Measurements from ENCODE around the gene DENND5B.
"Not testable (repeated sequence)": the region's sequence is repeated elsewhere in the genome, so short reads cannot be mapped to it uniquely, and the experiment has no call there.

DENND5B gene

DNA sequence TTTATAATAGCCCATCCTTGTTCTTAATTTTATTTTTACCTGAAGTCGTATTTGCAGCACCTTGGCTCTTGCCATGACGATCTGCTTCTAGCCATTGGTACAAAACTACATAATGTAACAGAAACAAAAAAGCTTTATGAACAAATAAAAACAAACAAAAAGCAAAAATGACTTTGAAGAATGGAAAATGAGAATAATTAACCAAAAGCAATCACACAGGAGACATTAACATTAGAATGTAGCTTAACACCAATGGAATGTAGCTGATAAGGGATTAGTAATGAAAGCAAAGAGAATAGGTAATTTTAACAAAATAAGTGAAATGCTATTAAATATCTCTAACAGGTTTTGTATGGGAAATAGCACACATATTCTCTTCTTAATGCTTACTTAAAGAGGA is 91.4 kb downstream of the DENND5B start:
- DNase-seq = no peak

DNA sequence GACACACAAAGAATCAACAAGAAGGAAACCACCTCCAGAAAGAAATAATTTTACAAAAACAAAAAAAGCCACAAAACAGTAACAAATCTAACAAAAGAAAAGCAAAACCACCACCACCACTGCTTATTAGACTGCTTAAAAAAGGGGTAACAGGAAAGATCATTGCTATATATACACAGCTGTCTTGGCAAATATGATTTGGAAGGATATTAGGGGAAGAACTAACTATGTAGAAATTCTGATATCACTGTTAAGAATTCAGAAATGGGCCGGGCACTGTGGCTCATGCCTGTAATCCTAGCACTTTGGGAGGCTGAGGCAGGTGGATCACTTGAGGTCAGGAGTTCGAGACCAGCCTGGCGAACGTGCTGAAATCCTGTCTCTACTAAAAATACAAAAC is 92.5 kb downstream of the DENND5B start:
- DNase-seq = no peak

DNA sequence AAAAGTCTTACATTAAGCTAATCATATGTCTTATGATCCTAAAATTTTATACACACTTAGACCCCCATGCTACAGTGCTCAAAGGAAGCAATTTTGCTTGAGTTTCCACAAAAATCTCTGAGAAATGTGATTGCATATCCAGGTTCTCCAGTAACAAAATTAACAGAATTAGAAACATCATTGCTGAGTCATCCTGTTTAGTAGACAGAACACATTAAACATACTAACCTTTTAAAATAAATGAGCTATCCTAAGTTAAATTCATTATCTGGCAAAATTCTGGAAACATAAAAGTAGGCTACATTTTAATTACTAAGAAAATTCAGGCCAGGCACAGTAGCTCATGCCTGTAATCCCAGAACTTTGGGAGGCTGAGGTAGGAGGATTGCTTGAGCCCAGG is 94.7 kb downstream of the DENND5B start:
- no peak for DNase-seq

DNA sequence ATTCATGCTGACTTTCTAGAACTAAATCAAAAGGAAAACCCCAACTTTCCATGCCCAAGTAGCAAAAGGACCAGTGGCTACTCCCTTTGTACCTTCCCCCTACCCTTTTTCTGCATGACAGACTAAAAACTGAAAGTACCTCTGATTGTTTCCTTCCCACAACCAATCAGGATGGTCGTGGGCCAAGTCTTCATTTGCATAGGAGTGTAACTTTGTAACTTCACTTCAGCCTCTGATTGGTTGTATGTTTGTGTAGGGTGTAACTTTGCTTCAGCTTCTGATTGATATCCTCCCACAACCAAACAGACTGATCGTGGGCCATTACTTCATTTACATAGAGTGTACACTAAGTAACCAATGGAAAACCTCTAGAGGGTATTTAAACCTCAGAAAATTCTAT is 96.5 kb downstream of the DENND5B start:
- no peak for DNase-seq

DNA sequence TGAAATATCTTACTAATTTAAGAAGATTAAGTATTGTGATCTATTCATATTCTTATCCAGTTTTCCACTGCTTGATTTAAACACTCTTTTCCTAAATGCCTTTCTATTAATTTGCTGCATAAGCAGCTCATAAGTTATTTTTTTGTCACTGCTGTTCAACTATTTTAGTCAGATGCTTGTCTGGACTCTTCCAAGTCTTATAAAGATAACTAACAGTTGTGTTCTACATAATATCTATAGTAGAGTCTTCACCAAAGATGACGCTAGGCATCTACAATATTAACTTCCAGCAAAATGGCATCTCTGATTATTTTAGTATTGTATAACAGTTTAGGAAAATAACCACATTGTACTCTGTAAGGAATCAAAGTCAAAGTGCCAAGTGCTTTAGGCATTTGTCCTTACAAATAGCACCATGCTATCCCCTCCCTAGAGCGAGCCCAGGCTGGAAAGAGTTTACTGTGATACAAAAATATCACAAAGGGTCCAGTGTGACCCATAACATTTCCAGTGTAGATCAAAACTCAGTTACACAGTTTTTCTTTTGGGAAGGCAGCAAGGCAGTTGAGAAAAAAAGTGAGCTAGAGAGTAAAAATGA is 98.2 kb downstream of the DENND5B start:
- no peak for DNase-seq

DNA sequence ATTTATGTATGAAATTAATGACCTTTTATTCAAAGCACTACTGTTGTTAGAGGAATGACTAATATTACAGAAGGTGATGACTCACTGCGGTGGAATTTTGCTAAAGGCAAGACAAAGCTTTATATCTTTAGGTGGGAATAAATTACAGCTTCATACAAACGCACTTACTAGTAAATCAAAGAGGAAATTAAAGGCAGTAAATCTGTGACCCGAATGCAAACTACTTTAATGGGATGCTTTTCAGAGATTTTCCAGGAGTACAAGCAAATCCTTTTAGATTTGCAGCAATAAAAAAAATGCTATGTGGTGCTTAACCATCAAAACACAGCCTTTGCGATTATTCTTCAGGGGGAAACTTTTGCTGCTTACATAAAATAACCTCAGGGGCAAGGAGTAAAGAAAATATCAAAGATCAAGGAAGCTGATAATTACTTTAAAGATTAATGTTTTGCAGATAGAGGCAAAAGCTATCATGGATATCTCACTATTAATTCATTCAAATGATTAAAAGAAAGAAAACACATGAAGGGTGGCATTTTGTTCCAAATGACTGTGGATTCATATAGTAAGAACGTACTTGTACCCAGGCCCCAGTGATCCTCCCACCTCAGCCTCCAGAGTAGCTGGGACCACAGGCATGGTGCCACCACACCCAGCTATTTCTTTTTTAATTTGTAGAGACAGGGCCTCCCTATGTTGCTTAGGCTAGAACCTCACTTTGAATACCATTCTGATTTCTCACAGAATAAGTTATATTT is 98.9 kb downstream of the DENND5B start:
- DNase-seq = no peak

DNA sequence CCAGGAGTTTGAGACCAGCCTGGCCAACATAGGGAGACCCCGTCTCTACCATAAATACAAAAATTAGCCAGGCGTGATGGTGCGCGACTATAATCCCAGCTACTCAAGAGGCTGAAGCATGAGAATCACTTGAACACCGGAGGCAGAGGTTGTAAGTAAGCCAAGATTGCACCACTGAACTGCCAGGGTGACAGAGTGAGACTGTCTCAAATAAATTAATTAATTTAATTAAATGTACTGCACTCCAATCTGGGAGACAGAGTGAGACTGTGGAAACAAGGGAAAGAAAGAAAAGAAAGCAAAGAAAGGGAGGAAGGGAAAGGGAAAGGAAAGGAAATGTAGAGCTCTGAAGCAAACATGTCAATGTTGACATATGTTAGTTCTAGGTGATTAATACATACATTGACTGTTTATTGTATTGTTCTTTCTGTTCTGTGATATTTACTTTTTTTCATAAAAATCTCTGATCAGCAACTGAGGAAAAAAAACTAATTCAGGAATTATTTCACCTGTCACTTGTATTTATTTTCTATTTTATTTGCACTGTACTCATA is 99.6 kb downstream of the DENND5B start:
- no peak for DNase-seq

DNA sequence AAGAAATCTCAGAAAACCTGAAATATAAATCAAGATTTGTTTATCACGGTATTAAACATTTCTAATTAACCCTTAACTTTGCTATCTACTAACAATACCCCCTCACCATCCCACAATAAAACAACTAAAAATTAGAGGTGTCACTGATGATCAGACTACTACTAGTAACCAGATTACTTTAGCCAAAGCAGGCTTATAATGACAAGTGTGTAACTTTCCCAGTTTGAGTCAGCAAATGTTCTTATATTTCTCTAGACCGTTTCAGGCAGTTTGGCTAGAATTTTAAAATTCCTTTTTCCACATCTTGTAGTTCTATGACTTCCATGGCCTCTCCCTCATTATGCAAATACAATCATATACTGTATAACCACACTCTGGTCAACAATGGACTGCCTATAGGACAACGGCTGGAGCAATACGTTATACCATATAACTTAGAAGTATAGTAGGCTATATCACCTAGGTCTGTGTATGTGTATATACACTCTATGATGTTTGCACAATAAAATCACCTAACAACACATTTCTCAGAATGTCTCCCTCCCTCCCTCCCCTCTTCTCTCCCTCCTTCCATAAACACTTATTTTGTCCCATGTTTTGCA is 102.1 kb downstream of the DENND5B start:
- no peak for DNase-seq

DNA sequence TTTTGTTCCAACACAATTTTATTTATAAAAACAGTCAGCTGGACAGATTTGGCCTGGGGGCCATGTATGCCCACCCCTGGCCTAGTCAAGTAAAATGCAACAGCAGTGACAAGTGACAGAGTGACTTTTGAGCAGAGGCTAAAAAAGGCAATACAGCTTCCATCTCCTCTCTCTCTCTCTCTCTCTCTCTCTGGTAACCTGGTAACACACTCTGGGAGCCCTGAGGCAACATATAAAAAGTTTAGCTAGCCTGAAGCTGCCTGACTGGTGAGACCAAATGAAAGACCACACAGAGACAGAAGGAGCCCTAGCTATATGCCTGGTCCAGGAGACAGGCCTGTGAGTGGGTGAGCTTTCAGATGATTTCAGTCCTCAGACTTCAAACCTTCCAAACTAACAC is 105.4 kb downstream of the DENND5B start:
- DNase-seq = no peak

DNA sequence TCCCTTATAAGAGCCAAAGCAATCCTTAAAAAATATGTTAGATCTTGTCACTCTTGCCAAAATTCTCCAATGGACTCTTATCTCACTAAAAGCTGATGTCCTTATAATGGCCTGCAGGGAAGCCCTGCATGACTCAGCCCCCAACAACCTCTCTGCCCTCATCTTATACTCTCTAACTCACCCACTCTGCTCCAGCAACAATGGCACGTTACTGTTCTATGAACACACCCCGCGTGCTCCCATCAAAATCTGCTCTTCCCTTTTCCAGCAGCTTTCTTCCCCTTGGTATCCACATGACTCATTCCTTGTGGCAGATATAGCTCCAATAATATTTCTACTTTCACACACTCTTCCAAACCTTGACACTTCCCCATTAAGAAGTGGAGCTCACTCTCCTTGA is 108.1 kb downstream of the DENND5B start:
- DNase-seq = no peak

DNA sequence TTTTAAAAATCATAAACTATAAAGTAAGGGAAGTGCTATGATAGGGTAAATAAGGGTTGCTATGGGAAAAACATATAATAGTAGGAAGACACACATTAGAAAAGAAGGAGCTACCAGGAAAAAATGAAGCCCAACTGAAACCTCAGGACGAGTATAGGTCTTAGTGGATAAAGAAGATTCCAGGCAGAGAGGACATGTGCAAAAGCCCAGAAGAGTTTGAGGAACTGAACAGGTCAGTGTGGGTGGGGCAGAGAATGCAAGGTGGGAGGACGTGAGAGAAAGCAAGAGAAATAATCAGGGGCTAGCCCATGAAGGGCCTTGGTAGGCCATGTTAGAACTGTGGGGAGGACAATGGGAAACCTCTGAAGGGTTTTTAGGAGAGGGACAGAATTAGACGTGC is 109.5 kb downstream of the DENND5B start:
- DNase-seq = no peak

DNA sequence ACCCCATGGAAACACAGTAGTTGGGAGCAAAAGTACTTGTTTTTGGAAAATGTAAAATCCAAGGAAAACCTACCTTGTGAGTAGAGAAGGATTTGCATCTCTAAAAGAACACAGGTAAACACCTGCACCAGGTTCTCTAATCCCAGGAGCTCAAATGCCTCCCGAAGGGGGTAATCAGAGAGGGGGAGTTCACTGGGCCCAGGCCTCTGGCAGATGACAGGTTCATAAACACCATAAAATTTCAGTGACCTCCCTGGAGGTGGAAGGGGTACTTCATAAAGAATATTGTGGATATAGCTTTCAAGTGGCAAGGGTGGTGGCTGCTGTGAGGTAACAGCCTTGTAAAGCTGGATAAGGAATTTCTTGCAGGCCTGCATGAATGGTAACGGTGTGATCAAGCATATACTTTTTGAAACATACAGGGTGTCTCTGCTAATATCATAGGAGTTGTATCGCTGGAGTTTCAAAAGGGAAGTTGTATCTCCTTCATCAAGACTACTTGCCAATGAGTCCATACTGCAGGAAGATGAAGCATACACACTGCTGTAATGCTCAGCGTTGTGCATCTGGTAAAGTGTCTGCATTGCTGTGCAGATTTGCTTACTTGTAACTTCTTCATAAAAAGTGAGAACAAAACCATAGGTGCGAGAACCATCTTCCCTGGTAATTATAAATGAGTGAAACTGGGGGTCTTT is 111.3 kb downstream of the DENND5B start:
- DNase-seq = no peak

DNA sequence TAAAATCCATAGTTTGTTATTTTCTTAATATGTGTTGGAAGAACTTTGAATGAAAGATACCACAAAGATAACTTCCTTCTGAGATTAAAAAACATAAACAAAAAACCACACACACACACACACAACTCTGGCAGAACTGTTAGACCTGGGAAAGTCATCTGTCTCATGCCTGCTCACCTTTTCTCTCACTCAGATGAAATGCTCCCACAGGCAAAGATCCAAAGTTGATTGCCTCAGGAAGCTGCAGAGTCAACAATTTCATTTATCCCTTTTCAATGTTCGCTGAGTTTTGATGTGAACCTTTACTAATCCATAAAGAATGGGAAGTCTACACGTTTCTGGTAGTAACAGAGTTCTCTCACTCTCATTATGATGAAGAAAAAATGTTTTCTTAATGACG is 112.0 kb downstream of the DENND5B start:
- no peak for DNase-seq

DNA sequence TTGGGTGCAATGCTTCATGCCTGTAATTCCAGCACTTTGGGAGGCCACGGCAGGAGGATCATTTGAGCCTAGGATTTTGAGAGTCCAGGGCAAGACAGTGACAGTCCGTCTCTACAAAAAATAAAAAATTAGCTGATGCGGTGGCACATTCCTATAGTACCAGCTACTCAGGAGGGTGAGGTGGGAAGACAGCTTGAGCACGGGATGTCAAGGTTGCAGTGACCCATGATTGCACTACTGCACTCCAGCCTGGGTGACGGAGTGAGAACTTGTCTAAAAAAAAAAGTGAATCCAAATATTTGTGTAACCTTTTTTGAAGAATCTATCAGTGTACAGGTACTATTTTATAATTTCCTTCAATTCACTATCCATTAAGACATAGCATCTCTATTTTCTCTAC is 112.5 kb downstream of the DENND5B start:
- DNase-seq = no peak

DNA sequence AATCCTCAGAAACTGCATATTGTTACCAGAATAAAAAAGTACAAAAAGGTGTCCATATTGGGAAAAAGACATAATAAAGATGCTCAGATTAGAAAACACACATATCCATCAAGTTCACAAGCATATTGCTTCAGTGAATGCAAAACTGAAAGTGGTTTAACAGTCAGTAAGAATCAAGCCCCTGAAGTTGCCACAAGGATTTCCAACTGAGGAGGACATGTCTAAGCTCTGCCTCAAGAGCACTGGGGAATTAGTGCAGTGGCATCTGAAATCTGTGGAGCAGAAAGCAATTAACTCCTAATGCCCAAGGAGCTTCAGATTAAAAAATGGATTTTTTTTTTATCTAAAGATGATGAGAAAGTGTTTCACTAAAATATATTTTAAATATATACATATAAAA is 113.2 kb downstream of the DENND5B start:
- no peak for DNase-seq

DNA sequence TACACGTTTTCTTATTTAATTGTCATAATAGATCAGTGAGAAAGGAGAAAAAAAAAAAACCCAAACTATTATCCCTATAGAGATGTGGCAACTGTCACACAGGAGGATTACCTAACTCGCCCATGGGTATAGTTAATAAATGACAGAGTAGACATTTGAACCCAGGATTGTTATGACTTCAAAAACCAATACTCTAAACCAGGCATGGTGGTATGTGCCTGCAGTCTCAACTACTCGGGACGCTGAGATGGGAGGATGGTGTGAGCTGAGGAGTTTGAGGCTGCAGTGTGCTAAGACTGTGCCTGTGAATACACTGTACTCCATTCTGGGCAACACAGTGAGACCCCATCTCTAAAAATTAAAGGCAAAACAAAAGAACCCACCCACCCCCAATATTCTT is 114.5 kb downstream of the DENND5B start:
- no peak for DNase-seq

DNA sequence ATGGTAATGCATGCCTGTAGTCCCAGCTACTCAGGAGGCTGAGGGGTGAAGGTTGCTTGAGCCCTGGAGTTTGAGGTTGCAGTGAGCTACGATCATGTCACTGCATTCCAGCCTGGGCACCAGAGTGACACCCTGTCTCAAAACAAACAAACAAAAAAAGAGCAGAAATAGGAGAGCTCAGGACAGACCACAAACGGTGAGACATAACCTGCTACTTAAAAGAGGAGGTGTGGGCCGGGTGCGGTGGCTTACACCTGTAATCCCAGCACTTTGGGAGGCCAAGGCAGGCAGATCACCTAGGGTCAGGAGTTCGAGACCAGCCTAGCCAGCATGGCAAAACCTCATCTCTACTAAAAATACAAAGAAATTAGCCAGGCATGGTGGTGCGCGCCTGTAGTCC is 115.3 kb downstream of the DENND5B start:
- DNase-seq = not testable (repeated sequence)

DNA sequence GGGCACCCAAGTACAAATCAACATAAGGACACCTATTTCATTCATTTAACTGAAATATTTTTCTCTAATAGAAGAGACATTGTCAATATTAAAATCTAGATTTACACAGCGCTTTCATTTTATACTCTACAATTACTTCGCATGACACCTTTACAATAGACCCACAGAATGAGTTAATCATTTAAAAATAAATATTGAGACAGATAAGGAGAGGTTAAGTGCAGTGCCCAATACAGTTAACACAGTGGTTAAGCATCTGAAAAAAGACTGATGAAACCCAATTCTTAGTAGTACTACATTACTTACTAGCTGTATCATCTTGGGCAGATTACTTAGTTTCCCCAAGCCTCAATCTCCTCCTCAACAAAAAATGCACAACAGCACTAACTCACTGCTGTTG is 116.2 kb downstream of the DENND5B start:
- DNase-seq = no peak

DNA sequence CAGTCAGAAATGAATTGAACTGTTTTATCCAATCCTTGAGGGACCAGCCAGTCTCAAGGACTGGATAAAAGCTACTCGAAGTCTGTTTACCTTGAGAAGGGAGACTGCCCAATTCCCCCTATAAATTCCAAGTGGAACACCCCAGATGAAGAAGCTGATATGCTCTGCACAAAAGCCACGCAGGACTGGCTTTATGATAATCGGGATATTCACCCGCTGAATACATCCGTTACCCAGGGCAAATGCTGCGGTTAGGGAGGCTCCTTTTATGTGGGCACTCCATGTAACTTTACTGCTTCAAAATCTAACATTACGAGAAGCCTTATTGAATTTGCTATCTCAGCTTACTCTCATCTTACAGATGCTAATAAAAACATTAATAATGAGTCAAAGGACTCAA is 119.1 kb downstream of the DENND5B start:
- no peak for DNase-seq

DNA sequence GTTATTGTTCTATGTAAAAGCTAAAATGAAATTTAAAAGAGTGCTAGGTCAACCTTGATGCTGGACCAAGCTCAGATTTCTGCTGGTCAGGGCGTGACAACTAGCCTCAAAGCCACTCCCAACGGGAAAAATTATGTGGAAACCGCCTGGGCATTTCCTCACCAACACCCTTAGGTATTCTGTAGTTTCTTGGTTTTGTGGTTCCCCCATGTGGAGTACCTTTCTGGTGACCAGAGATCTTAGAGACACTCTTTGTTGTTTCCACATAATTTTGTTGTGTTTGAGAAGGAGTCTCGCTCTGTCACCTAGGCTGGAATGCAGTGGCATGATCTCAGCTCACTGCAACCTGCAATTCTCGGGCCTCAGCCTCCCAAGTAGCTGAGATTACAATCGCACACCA is 119.9 kb downstream of the DENND5B start:
- no peak for DNase-seq

DNA sequence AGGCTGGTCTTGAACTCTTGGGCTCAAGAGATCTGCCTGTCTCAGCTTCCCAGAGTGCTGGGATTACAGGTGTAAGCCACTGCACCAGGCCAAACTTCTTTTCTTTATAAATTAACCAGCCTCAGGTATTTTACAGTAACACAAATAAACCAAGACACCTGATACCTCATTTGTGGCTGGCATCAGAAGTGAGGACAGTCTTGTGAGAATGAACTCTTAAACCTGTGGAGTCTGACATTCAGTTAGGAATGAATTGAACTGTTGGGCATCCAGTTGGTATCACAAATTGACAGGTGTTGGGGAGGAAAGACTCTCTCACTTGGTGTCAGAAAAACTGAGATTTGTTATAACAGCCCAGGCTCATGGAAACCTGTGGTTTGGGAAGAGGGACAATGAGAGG is 120.5 kb downstream of the DENND5B start:
- no peak for DNase-seq

DNA sequence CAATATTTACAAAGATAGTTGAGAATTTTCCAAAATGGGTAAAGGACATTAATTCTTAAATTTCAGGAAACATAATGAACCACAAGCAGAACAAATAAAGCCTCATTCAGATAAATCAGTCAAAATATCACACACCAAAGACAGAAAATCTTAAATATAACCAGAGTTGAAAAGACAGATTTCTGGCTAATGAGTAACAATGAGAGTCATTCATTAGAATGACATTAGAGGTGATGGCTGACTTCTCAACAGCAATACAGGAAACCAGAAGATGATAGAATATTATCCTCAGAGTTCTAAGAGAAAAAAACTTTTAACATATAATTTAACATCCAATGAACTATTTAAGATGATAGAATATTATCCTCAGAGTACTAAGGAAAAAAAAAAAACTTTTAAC is 124.2 kb downstream of the DENND5B start:
- DNase-seq = no peak

DNA sequence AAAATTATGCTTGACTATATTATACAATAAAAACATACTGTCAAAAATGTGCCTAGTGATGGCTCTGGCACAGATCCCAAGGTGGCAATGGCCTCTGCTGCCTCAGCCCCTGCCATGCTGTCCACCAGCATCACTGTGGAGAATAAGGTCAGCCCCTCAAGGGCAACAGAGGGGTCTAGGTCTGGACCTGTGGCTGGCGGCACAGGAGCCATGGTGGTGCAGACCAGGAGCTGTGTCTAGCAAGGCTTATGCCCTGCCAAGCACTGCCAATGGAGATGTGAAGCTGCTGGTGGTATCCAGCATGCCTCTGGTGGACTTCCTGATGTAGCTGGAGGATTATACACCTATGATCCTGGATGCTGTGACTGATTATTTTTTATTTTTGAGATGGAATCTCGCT is 125.9 kb downstream of the DENND5B start:
- DNase-seq = no peak

DNA sequence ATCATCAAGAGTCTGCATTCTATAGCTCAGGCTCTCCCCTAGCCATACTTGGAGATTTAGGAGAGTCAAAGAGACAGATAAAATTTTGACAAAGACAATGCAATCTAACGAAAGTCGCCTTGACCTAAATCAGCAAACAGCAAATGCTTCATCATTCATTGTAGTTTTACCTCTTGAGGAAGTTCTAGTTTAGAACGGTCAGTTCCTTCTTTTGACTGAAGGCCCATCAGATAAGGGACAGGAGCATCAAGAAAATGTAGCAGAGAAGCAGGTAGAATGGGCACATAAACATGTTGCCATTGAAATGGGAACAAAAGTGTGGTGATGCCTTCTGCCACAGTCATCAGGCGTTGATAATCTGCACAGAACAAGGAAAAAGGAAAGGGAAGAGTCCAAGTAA is 130.9 kb downstream of the DENND5B start:
- no peak for DNase-seq
